ENCODE data around the gene BCL2A1.
A peak's percentile ranks its signal among the peaks of the same experiment; 100 is the strongest.

Gene BCL2A1

DNA sequence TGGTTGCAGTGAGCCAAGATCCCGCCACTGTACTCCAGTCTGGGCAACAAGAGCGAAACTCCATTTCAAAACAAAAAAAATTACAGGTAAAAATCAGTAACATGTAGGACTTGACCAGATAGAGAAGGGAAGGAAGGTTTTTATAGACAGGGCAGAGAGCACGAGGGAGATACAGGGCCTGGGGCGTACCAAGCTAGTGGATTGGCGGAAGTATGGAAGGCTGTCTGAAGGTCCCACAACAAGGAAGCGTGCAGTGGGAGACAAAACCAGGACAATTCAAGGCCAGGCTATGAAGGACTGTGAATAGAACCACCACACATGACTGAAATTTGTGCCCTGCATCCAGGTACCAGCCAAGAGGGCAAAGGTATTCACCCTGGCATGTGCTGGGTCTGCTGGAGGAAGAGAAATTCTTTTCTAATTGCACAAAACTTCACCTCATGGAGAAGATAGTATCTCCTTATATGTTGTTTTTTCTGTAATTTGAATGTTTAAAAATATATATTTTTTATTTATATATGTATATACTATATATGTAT, 33.0 kb upstream of the BCL2A1 start:
- Histone ChIP-seq H3K27ac (no peak overlapping the region), H3K27me3 (no peaks in the 10 kb centered on the region), H3K4me3 (ENCODE audit: low read depth in 1 of 2, low read length in 1 of 2) (no peak overlapping the region), H3K36me3 (no peaks in the 10 kb centered on the region), H3K9me3 (no peaks in the 10 kb centered on the region), H3K4me1 (ENCODE audit: control insufficient read depth in 1 of 2, insufficient read depth in 1 of 2, low read depth in 1 of 2, low read length in 1 of 2) (no peaks in the 10 kb centered on the region)
- TF ChIP-seq CTCF (IDR thresholded peaks at IDR 0.05) = no peak

- Histone ChIP-seq H3K9me3 (no peaks in the 10 kb centered on the region), H3K4me1 (ENCODE audit: control insufficient read depth in 1 of 2, insufficient read depth in 1 of 2, low read depth in 1 of 2, low read length in 1 of 2) (no peaks in the 10 kb centered on the region), H3K27ac (no peak overlapping the region), H3K4me3 (ENCODE audit: low read depth in 1 of 2, low read length in 1 of 2) (no peak overlapping the region), H3K27me3 (no peaks in the 10 kb centered on the region), H3K36me3 (no peaks in the 10 kb centered on the region)
- TF ChIP-seq CTCF (IDR thresholded peaks at IDR 0.05) = no peak
These were observed 32.2 kb upstream of the BCL2A1 start for GRCh38 chr15:80003171-80003570.

DNA sequence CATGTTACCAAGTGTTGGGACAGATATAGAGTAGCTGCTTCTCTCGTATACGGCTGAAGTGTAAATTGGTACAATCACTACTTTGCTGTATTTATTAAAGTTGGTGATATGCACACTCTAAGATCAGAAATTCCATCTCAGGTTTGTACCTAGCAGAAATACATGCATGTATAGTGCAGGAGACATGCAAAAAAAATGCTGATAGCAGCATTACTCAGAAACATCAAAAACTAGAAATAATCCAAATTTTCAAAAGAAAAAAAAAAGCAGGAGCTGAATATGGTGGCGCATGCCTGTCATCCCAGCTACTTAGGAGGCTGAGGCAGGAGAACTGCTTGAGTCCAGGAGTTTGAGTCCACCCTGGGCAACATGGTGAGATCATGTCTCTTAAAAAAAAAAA, 31.3 kb upstream of the BCL2A1 start:
- Histone ChIP-seq H3K27me3 (no peaks in the 10 kb centered on the region), H3K4me1 (ENCODE audit: control insufficient read depth in 1 of 2, insufficient read depth in 1 of 2, low read depth in 1 of 2, low read length in 1 of 2) (no peaks in the 10 kb centered on the region)

GRCh38 chr15:79994615-79995014, 23.6 kb upstream of the BCL2A1 start:
- Histone ChIP-seq H3K4me3 (ENCODE audit: low read depth in 1 of 2, low read length in 1 of 2) (no peak overlapping the region), H3K9me3 (no peaks in the 10 kb centered on the region), H3K36me3 (no peaks in the 10 kb centered on the region), H3K4me1 (ENCODE audit: control insufficient read depth in 1 of 2, insufficient read depth in 1 of 2, low read depth in 1 of 2, low read length in 1 of 2) (peaks cover 30 to 39% of the 10 kb centered on the region in 2 experiments), H3K27me3 (no peaks in the 10 kb centered on the region), H3K27ac (no peak overlapping the region)
- TF ChIP-seq CTCF (IDR thresholded peaks at IDR 0.05) = no peak

More for the DNA sequence above, 31.3 kb upstream of the BCL2A1 start:
- no peak for TF ChIP-seq CTCF (IDR thresholded peaks at IDR 0.05)
- no peaks in the 10 kb centered on the region for H3K36me3 ChIP-seq
- no peak overlapping the region for H3K4me3 ChIP-seq (ENCODE audit: low read depth in 1 of 2, low read length in 1 of 2)
- H3K27ac ChIP-seq = no peak overlapping the region
- no peaks in the 10 kb centered on the region for H3K9me3 ChIP-seq

- TF ChIP-seq CTCF (IDR thresholded peaks at IDR 0.05) = no peak
- H3K4me1 ChIP-seq (ENCODE audit: control insufficient read depth in 1 of 2, insufficient read depth in 1 of 2, low read depth in 1 of 2, low read length in 1 of 2) = peaks cover 58 to 67% of the 10 kb centered on the region in 2 experiments
- H3K36me3 ChIP-seq = no peaks in the 10 kb centered on the region
- no peak overlapping the region for H3K4me3 ChIP-seq (ENCODE audit: low read depth in 1 of 2, low read length in 1 of 2)
- H3K9me3 ChIP-seq = no peaks in the 10 kb centered on the region
- peak overlapping the region; percentile 90 for H3K27ac ChIP-seq
- H3K27me3 ChIP-seq = no peaks in the 10 kb centered on the region
These were observed 20.8 kb upstream of the BCL2A1 start for GRCh38 chr15:79991826-79992225.

- Histone ChIP-seq H3K27me3 (no peaks in the 10 kb centered on the region), H3K27ac (peak overlapping the region; percentile 90), H3K4me1 (ENCODE audit: control insufficient read depth in 1 of 2, insufficient read depth in 1 of 2, low read depth in 1 of 2, low read length in 1 of 2) (peaks cover 67 to 76% of the 10 kb centered on the region in 2 experiments), H3K9me3 (no peaks in the 10 kb centered on the region), H3K36me3 (no peaks in the 10 kb centered on the region), H3K4me3 (ENCODE audit: low read depth in 1 of 2, low read length in 1 of 2) (peak overlapping the region; percentile 37 to 50)
- TF ChIP-seq CTCF (IDR thresholded peaks at IDR 0.05) = no peak
These were observed 20.0 kb upstream of the BCL2A1 start for GRCh38 chr15:79990997-79991334.
